ENCODE data around the gene KRT5. TPM values are rescaled to one million over a fixed set of nuclear protein-coding genes. Genes with fewer than 3 reads are reported as not detected.

Gene KRT5
- total and polyA plus RNA-seq, 4 donors: 0.08 TPM; not detected in 3

DNA sequence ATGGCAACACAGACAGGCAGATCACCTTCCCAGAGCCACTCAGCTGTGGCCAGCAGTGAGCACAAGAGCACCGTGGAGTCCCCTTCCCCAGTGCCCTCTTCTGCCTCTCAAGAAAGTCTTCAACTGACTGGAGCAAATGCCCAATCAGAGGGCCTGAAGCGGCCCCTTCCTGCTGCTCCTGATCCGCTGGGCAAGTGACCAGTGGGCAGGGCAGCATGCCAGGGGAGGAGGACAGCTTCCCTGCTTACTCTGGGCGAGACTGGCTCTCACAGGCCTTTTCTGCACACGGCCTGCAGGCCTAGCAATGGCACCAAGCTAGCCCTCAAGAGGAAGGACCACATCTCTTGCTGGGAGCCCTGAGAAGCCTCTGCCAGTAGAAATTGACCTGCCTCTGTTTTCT lies 31.9 kb upstream of the KRT5 start (continued):
- TF ChIP-seq, protein P1, sequence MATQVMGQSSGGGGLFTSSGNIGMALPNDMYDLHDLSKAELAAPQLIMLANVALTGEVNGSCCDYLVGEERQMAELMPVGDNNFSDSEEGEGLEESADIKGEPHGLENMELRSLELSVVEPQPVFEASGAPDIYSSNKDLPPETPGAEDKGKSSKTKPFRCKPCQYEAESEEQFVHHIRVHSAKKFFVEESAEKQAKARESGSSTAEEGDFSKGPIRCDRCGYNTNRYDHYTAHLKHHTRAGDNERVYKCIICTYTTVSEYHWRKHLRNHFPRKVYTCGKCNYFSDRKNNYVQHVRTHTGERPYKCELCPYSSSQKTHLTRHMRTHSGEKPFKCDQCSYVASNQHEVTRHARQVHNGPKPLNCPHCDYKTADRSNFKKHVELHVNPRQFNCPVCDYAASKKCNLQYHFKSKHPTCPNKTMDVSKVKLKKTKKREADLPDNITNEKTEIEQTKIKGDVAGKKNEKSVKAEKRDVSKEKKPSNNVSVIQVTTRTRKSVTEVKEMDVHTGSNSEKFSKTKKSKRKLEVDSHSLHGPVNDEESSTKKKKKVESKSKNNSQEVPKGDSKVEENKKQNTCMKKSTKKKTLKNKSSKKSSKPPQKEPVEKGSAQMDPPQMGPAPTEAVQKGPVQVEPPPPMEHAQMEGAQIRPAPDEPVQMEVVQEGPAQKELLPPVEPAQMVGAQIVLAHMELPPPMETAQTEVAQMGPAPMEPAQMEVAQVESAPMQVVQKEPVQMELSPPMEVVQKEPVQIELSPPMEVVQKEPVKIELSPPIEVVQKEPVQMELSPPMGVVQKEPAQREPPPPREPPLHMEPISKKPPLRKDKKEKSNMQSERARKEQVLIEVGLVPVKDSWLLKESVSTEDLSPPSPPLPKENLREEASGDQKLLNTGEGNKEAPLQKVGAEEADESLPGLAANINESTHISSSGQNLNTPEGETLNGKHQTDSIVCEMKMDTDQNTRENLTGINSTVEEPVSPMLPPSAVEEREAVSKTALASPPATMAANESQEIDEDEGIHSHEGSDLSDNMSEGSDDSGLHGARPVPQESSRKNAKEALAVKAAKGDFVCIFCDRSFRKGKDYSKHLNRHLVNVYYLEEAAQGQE (IDR thresholded peaks at IDR 0.05): no peak
- TF ChIP-seq YY1 (IDR thresholded peaks at IDR 0.05): no peak

DNA sequence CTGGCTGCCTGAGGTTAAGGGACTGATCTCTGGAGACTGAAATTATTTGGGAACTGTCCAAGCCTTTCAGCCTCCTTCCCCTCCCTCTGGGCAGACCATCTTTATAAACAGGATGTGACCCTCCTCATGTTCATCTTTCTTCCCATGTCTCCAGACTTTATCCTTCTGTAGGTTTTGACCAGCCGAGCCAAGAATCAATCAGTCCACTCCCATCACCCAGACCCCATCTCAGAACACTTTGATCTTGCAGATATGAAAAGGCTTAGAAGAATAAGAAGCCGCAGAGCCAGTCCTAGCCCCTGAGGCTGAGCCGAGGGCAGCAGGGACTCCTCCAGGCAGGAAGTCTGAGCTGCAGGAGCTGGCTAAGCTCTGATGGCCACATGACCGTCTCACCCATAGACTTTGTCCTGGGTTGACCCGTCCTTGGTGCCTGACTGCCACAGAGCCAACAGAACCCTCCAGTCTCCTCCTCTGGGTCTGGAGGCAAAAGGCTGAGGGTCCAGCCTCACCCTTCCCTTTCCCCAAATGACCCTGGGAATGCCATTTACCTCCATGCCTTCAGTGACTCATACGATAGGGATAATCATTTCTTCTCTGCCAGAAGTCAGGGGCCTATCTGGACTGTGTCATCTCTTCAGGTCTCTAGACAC lies 31.1 kb upstream of the KRT5 start:
- Histone ChIP-seq H3K27ac (ENCODE audit: low read depth in 1 of 2, low read length in 2 of 2) (no peak overlapping the region), H3K4me3 (ENCODE audit: low read depth in 1 of 3, low read length in 3 of 3) (no peak overlapping the region), H3K9me3 (ENCODE audit: control insufficient read depth in 4 of 4, low read length in 3 of 4) (no peaks in the 10 kb centered on the region), H3K9ac (ENCODE audit: low read depth in 1 of 2, low read length in 2 of 2) (no peak overlapping the region), H3K36me3 (ENCODE audit: control insufficient read depth in 4 of 4, insufficient read depth in 3 of 4, low read depth in 1 of 4, low read length in 3 of 4) (no peaks in the 10 kb centered on the region), H3K27me3 (ENCODE audit: control insufficient read depth in 4 of 4, insufficient read depth in 4 of 4, low read length in 3 of 4) (no peaks in the 10 kb centered on the region), H3K4me1 (ENCODE audit: control insufficient read depth in 4 of 4, insufficient read depth in 4 of 4, low read length in 3 of 4) (peaks cover 0 to 4% (median 0%) of the 10 kb centered on the region in 4 donors)
- no peak for TF ChIP-seq TAF1 (conservative IDR thresholded peaks at IDR 0.05)
- TF ChIP-seq SP1 (IDR thresholded peaks at IDR 0.05): no peak
- TF ChIP-seq, protein P2, sequence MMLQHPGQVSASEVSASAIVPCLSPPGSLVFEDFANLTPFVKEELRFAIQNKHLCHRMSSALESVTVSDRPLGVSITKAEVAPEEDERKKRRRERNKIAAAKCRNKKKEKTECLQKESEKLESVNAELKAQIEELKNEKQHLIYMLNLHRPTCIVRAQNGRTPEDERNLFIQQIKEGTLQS (IDR thresholded peaks at IDR 0.05): no peak
- no peak for TF ChIP-seq FOXA2 (IDR thresholded peaks at IDR 0.05)
- TF ChIP-seq ZBTB33 (IDR thresholded peaks at IDR 0.05): no peak
- TF ChIP-seq RAD21 (IDR thresholded peaks at IDR 0.05): no peak
- no peak for TF ChIP-seq MAX (IDR thresholded peaks at IDR 0.05)
- TF ChIP-seq RXRA (IDR thresholded peaks at IDR 0.05): no peak
- TF ChIP-seq EGR1 (IDR thresholded peaks at IDR 0.05; ENCODE audit: low read depth in 2 of 2): no peak
- no peak for TF ChIP-seq GABPA (IDR thresholded peaks at IDR 0.05 in 1 of 2, conservative IDR thresholded peaks at IDR 0.05 in 1 of 2)
- no peak for TF ChIP-seq YY1 (IDR thresholded peaks at IDR 0.05)
- TF ChIP-seq HNF4G (IDR thresholded peaks at IDR 0.05): no peak
- TF ChIP-seq CTCF (IDR thresholded peaks at IDR 0.05; ENCODE audit: low read depth, low read length, missing input control): no peak
- TF ChIP-seq FOXA1 (IDR thresholded peaks at IDR 0.05): no peak
- TF ChIP-seq NR2F2 (IDR thresholded peaks at IDR 0.05): no peak
- DNase-seq (ENCODE audit: low spot score): no peak
- WGBS: 44% methylated on average over 6 of the region's 6 CpGs

All from liver (tissue), 9 donors.